Upper lobe of left lung (tissue), 6 donors: Measurements from ENCODE around the gene UBXN4. TPM values are rescaled to one million over a fixed set of nuclear protein-coding genes. Genes with fewer than 3 reads are reported as not detected.
A peak's percentile ranks its signal among the peaks of the same experiment; 100 is the strongest.

ENCODE experiments used
- ATAC-seq, 2 donors: fragments of 200-7000 bp; cut with Tn5 transposase; one replicate each; pipeline ENCODE4 v1.9.1; 2022; ENCODE audit warnings: mild to moderate bottlenecking in 2 of 2, moderate library complexity in 2 of 2; ENCODE audit not compliant: low FRiP score in 2 of 2
- DNase-seq, 2 donors: peaks; one replicate each; pipeline ENCODE4 v3.0.0-alpha.2; 2019 to 2020
- H3K27ac ChIP-seq, 4 donors: fragments of 200-600 bp; sonication (generic); one replicate each; pipeline ENCODE4 v1.5.1; 2016 to 2019
- H3K27me3 ChIP-seq, 4 donors: fragments of 200-600 bp; sonication (generic); one replicate each; pipeline ENCODE4 v1.5.1; 2017 to 2019
- H3K36me3 ChIP-seq, 4 donors: fragments of 200-600 bp; sonication (generic); one replicate each; pipeline ENCODE4 v1.5.1; 2016 to 2019
- H3K4me1 ChIP-seq, 4 donors: fragments of 200-600 bp; sonication (generic); one replicate each; pipeline ENCODE4 v1.5.1; 2018 to 2019
- H3K4me3 ChIP-seq, 4 donors: fragments of 200-600 bp; sonication (generic); one replicate each; pipeline ENCODE4 v1.5.1; 2017 to 2019; ENCODE audit warnings: mild to moderate bottlenecking in 2 of 4, moderate library complexity in 1 of 4
- H3K9me3 ChIP-seq, 4 donors: fragments of 200-600 bp; sonication (generic); one replicate each; pipeline ENCODE4 v1.5.1; 2018 to 2019
- CTCF ChIP-seq, 6 experiments: fragments of 450-650 bp in 4 of 6; fragments of 200-600 bp in 2 of 6; sonication (generic) in 2 of 6; IDR thresholded peaks; one replicate each; pipeline ENCODE4 v1.5.1; 2016 to 2019; ENCODE audit warnings: antibody characterized with exemption in 6 of 6
- EP300 ChIP-seq, 4 donors: sonication (generic); formaldehyde crosslinking; IDR thresholded peaks; one replicate each; pipeline ENCODE4 v1.5.1; 2017; ENCODE audit warnings: antibody characterized with exemption in 4 of 4, control low read depth in 2 of 4
- POLR2A ChIP-seq, 4 donors: fragments of 450-650 bp; IDR thresholded peaks; one replicate each; pipeline ENCODE4 v1.5.1; 2016 to 2017; ENCODE audit warnings: antibody characterized with exemption in 4 of 4, mild to moderate bottlenecking in 2 of 4
- POLR2AphosphoS5 ChIP-seq, 2 donors: sonication (generic); formaldehyde crosslinking; IDR thresholded peaks; one replicate each; pipeline ENCODE4 v1.5.1; 2017; ENCODE audit warnings: antibody characterized with exemption in 2 of 2
- WGBS, 2 donors: methylation state at CpG; one replicate each; pipeline ENCODE4 v1.1.5; 2017 to 2018; 5-methylcytosine and 5-hydroxymethylcytosine counted together
- total RNA-seq, 6 donors: library from RNA; depleted of rRNA in 4 of 6; stranded (reverse); fragments of >200 nt in 4 of 6; gene quantifications; one replicate each; pipeline versions ENCODE4 v1.1.0 to v1.2.1, GENCODE V29; 2016 to 2021
- donor health status: DM: no; HTN: no; CAD: no; lungs with moderate emphysema.
- donor health status: DM: no; HTN: yes; CAD: no; lungs with severe emphysema.

UBXN4 gene
- total RNA-seq, 6 donors from 2014 or later = 34.0 to 101 (median 67.8) TPM

GRCh38 chr2:135822855-135823254 lies 81.2 kb downstream of the UBXN4 start:
- H3K9me3 ChIP-seq = peaks cover 0 to 8% (median 4%) of the 10 kb centered on the region in 4 donors

GRCh38 chr2:135825131-135825530 lies 83.5 kb downstream of the UBXN4 start:
- Histone ChIP-seq H3K36me3 (no peaks in the 10 kb centered on the region), H3K27me3 (no peaks in the 10 kb centered on the region), H3K27ac (peak overlapping the region; percentile 25 to 82 (median 72)), H3K4me3 (no peak overlapping the region), H3K4me1 (peaks cover 0 to 19% (median 6%) of the 10 kb centered on the region in 4 donors), H3K9me3 (peaks cover 0 to 8% (median 4%) of the 10 kb centered on the region in 4 donors)
- ATAC-seq (peak in 1 of 2 donors; percentile 31), DNase-seq (no peak)
- TF ChIP-seq CTCF (IDR thresholded peaks at IDR 0.05) (no peak), EP300 (IDR thresholded peaks at IDR 0.05) (no peak), POLR2A (IDR thresholded peaks at IDR 0.05) (no peak), POLR2AphosphoS5 (IDR thresholded peaks at IDR 0.05) (no peak)
- WGBS, 2 donors = 76 to 79% methylated on average over 9 of the region's 9 CpGs

More at GRCh38 chr2:135822855-135823254, 81.2 kb downstream of the UBXN4 start:
- Histone ChIP-seq H3K4me1 (peaks cover 0 to 19% (median 6%) of the 10 kb centered on the region in 4 donors), H3K27me3 (no peaks in the 10 kb centered on the region), H3K4me3 (no peak overlapping the region), H3K27ac (no peak overlapping the region), H3K36me3 (no peaks in the 10 kb centered on the region)
- TF ChIP-seq CTCF (IDR thresholded peaks at IDR 0.05) (no peak), POLR2AphosphoS5 (IDR thresholded peaks at IDR 0.05) (no peak), EP300 (IDR thresholded peaks at IDR 0.05) (no peak), POLR2A (IDR thresholded peaks at IDR 0.05) (no peak)
- ATAC-seq (no peak), DNase-seq (no peak)
- WGBS, 2 donors = 83 to 100% methylated on average over 1 of the region's 1 CpG

- ATAC-seq = peak; percentile 14 to 15
- Histone ChIP-seq H3K9me3 (peaks cover 0 to 8% (median 4%) of the 10 kb centered on the region in 4 donors), H3K27ac (peak overlapping the region; percentile 25 to 82 (median 72)), H3K27me3 (no peaks in the 10 kb centered on the region), H3K4me3 (no peak overlapping the region), H3K36me3 (no peaks in the 10 kb centered on the region), H3K4me1 (peaks cover 0 to 19% (median 6%) of the 10 kb centered on the region in 4 donors)
- TF ChIP-seq POLR2AphosphoS5 (IDR thresholded peaks at IDR 0.05) = peak in 1 of 2 donors; percentile 52
- peak in 1 of 4 donors; percentile 26 for TF ChIP-seq EP300 (IDR thresholded peaks at IDR 0.05)
- no peak for TF ChIP-seq CTCF (IDR thresholded peaks at IDR 0.05)
- TF ChIP-seq POLR2A (IDR thresholded peaks at IDR 0.05) = no peak
- peak in 1 of 2 donors; percentile 43 for DNase-seq
- WGBS, 2 donors = 30 to 33% methylated on average over 4 to 11 of the region's 11 CpGs
Measured at GRCh38 chr2:135825550-135826176, 84.0 kb downstream of the UBXN4 start.

- H3K27ac ChIP-seq = peak overlapping the region in 2 of 4 donors; percentile 31 to 82
- ATAC-seq = no peak
Measured at GRCh38 chr2:135826544-135826943, 84.9 kb downstream of the UBXN4 start.

More at GRCh38 chr2:135826544-135826943, 84.9 kb downstream of the UBXN4 start:
- H3K9me3 ChIP-seq = peaks cover 0 to 8% (median 4%) of the 10 kb centered on the region in 4 donors
- no peaks in the 10 kb centered on the region for H3K27me3 ChIP-seq
- H3K36me3 ChIP-seq = no peaks in the 10 kb centered on the region
- no peak for DNase-seq
- TF ChIP-seq EP300 (IDR thresholded peaks at IDR 0.05) (no peak), POLR2A (IDR thresholded peaks at IDR 0.05) (no peak), CTCF (IDR thresholded peaks at IDR 0.05) (no peak), POLR2AphosphoS5 (IDR thresholded peaks at IDR 0.05) (no peak)
- WGBS, 2 donors = 93 to 94% methylated on average over 6 of the region's 6 CpGs
- H3K4me1 ChIP-seq = peaks cover 0 to 19% (median 6%) of the 10 kb centered on the region in 4 donors
- no peak overlapping the region for H3K4me3 ChIP-seq
